DMS153 treated with DMSO at 0.1 percent for 48 hours (cell line): ENCODE results near the gene TGFBR3L.
A peak's percentile ranks its signal among the peaks of the same experiment; 100 is the strongest.

ENCODE experiments used
- DNase-seq: peaks from one replicate; lab custom pipeline; 2025; ENCODE audit not compliant: unreplicated experiment; lab: John Stamatoyannopoulos, UW

Gene TGFBR3L

DNA sequence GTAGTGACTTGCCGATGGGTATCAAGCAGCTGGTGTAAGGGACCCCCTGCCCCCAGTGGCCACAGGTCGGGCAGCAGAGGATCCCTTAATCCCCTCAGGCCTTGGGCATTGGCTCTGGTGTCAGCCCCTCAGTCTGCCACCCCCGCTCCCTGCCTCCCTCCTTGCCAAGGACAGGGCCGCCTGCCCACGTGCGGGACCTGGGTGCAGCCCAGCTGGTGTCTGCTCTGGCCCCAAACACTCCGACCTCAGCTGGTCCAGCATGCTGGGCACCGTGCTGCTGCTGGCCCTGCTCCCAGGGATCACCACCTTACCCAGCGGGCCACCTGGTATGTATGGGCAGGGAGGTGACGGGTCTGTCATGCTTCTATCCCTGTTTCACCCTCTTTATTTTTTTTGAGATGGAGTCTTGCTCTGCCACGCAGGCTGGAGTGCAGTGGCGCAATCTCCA lies at the start of gene TGFBR3L:
TGFBR3L (plus strand) TSS at position 233 of the 448 bp plus-strand sequence.
- no peak for DNase-seq

DNA sequence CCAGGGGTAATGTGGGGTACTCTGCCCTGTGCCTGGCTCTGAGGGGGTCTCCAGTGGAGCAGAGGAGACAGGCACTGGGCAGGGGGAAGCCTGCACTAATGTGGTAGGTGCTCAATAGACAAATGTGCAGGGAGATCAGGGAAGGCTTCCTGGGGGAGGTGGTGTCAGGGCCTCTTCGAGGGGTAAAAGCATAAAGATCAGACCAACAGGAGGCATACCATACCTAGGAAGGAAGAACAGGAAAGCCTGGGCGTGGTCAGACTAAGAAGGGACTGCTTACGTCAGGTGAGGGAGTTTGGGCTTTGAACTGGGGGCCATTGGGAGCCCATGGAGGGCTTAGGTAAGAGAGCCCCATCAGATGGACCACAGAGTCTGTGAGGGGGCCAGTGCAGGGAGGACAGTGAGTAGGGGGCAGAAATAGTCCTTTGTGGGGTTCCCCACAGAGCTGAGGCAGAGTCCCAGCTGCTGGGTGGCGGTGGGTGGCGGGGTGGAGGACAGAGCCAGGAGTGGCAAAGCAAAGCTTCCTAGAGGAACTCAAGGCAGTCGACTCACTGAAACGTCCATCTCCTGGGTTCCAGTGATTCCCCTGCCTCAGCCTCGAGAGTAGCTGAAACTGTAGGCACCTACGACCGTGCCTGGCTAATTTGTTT lies 49.2 kb upstream of the TGFBR3L start:
- DNase-seq, result no peak

DNA sequence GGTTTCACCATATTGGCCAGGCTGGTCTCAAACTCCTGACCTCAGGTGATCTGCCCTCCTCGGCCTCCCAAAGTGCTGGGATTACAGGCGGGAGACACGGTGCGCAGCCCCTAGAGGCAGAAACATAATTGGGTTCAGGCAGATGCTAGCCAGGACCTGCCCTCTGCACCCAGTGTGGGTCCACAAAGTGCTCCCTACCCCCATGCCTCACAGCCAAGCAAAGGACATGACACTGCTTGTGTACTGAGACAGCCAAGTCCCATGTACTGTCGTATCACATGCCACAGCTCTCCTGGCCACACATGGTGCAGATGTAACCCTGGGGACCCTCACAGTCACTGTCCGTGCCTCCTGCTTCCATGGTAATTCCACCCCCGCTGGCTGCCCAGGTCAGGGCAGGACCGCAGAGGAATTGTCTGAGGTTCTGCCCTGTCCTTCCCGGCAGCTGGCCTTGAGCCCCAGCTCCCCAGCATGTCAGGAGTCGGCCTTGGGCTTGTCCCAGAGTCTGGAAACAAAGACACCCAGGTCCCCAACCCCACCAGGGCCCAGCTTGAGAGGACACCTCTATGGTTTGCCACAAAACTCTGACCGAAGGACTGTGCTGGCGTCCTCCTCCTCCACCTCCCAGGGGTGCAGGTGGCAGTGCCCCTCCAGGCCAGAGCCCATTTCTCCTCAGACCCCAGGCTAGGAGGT lies 48.1 kb upstream of the TGFBR3L start:
- no peak for DNase-seq

DNA sequence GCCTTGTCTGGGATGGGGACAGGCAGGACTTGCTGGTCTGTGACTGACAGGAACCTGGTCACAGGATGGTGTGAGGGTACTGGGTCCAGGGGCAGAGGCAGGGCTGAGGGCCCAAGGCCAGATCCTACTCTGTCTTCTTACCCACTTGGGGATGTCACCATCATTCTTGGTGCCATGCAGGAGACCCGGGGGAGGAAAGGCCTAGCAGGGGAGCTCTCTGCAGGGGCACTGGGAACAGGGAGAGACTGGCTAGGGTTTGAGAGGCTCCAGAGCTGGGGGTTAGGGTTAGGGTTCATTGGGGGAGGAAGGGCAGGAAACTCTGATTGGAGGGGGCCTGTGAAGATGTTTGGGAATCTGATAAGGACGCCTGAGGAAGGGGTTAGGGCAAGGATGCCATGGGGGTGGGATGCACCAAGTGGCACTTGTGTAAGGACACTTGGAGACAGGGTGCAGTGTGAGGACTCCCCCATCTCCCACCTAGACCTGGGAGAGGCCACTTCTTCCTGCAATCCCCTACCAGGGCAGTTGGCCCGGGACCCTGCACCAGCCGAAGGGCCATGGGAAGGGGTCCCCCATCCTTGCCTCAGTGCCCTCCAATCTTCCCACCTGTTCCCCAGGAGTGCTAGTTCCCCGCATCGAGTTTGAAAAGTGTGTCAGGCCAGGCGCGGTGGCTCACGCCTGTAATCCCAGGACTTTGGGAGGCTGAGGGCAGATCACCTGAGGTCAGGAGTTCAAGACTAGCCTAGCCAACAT lies 47.4 kb upstream of the TGFBR3L start:
- no peak for DNase-seq

DNA sequence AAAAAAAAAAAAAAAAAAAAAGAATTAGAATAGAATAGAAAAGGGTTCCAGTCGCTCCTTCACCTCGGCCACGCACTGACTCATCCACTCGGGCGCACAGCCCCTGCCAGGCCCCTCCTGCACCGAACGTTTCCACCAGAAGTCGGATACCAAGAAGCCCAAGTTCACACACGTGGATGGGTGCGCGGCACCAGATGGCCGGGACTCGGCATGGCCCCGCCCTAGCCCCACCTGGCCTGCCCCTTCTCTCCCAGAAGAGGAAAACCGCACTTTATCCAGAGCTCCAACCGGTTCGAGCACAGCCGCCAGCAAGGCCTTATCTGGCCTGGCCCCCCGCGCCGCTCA lies 46.3 kb upstream of the TGFBR3L start:
- DNase-seq, result no peak

DNA sequence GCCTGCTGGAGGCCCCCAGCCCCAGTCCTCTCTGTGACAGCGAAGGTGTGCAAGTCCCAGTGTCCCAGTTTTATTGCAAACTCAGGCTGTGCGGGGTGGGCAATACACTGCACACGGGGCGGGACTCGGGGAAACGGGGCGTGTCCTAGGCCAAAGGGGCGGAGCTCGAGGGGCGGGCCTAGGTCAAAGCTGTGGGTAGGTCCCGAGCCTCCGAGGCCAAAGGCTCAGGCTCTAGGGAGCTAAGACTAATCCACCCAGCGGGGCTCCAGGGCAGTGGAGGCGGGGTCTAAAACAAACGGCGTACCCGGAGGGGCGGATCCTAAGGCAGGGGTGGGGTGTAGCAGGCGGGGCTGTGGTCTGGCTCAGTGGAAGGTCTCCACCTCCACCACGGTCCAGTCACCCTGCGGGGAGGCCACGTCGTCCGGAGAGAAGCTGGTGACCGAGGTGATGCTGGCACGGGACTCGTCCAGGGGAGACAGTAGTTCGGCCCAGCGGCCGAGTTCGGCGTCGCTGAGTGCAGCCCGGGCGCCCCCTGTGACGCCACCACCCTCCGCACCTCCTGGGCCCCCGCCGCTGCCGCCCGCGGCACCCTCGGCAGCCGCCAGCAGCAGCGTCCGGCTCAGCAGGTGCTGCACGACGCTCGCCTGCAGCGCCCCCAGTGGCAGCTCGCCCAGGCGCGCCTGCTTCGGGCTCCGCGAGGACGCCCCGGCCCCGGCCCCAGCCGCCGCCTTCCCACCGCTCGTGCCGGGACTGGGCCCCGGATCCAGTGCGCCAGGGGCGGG lies 45.8 kb upstream of the TGFBR3L start:
- no peak for DNase-seq

DNA sequence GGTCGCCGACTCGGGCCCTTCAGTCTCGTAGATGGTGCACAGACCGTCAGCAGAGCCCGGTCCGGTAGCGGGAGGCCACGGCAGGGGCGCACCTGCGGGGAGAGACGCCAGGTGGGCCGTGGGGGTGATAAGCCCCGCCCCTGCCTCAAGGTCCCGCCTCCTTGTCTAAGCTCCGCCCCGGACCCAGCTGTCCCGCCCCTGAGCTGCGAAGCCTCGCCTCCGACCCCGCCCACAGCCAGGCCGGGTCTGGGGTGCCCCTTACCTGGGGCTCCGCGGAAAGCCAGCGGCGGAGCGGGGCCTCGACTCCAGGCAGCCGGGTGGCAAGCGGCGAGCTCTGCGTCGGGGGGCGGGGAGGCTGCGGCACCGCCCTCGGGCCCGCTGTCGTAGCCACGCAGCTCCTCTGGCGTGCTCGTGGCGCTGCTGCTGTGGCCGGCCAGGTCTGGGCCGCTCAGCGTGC lies 45.1 kb upstream of the TGFBR3L start:
- DNase-seq, result no peak

DNA sequence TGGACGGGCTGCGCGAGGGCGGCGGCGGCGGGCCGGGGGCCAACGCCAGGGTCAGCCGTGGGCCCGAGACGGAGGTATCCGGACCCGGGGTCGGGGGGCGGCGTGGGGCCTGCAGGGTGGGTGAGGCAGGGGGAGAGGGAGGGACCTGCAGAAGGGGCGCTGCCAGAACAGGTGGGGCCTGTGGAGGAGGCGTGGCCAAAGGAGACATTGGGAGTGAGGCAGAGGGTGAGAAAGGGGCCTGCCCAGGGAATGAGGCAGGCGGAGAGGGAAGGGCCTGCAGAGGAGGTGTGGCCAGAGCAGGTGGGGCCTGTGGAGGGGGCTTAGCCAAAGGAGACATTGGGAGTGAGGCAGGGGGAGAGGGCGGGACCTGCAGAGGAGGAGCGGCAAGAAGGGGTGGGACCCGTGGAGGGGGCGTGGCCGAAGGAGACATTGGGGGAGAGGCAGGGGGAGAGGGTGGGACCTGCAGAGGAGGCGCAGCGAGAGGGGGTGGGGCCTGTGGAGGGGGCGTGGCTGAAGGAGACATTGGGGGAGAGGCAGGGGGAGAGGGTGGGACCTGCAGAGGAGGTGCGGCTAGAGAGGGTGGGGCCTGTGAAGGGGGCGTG lies 44.6 kb upstream of the TGFBR3L start:
- no peak for DNase-seq

DNA sequence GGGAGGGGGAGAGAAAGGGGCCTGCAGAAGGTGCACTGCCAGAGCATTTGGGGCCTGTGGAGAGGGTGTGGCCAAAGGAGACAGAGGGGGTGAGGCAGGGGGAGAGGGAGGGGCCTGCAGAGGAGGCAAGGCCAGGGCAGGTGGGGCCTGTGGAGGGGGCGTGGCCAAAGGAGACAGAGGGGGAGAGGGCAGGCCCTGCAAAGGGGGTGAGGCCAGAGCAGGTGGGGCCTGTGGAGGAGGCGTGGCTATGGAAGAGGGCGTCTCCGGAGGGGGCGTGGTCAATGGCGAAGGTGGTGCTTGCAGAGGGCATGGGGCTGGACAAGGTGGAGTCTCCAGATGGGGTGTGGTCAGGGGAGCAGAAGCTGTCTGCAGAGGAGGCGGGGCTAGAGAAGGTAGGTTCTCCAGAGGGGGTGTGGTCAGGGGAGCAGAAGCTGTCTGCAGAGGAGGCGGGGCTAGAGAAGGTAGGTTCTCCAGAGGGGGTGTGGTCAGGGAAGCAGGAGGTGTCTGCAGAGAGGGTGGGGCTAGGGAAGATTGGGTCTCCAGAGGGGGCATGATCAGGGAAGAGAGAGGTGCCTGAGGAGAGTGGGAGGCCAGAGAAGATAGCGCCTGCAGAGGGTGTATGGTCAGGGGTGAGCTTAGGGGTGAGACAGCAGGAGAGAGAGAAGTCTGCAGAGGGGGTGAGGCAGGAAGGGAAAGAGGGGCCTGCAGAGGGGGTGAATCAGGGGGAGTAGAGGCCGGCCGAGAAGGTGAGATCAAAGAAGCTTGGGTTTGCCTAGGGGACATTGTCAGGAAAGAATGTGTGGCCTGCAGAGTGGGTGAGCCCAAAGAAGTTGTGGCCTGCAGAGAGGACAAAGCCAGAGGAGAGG lies 43.8 kb upstream of the TGFBR3L start:
- DNase-seq, result no peak

DNA sequence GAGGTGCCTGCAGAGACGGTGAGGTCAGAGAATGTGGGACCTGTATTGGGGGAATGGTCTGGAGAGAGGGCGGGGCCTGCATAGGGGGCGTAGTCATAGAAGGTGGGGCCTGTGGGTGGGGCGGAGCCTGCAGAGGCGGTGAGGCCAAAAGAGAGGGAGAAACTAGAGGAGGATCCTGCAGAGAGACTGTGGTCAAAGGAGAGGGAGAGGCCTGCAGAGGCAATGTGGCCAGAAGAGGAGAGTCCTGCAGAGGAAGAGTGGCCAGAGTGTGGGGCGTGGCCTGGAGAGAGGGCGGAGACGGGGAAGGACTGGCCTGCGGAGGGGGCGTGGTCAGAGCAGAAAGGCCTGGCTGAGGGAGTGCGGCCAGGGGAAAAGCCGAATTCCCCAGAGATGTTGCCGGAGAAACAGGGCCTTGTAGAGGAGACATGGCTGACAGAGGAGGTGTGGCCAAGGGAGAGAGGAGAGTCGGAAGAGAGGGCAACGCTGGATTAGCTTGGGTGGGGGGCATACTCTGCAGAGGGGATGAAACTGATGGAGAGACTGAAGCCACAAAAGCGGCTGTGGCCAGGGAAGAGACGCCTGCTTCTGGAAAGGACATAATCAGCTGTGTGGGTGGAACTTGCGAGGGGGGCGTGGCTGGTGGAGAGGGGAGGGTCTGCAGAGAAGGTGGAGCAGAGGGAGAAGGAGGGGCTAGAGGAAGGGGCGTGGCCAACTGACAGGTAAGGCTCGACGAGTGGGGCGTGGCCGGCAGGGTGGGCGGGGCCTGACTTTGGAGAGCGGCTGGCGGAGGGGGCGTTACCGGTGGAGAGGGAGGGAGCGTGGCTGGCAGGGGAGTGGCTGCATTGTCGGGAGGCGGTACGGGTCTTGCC lies 43.0 kb upstream of the TGFBR3L start:
- peak; percentile 95 for DNase-seq

DNA sequence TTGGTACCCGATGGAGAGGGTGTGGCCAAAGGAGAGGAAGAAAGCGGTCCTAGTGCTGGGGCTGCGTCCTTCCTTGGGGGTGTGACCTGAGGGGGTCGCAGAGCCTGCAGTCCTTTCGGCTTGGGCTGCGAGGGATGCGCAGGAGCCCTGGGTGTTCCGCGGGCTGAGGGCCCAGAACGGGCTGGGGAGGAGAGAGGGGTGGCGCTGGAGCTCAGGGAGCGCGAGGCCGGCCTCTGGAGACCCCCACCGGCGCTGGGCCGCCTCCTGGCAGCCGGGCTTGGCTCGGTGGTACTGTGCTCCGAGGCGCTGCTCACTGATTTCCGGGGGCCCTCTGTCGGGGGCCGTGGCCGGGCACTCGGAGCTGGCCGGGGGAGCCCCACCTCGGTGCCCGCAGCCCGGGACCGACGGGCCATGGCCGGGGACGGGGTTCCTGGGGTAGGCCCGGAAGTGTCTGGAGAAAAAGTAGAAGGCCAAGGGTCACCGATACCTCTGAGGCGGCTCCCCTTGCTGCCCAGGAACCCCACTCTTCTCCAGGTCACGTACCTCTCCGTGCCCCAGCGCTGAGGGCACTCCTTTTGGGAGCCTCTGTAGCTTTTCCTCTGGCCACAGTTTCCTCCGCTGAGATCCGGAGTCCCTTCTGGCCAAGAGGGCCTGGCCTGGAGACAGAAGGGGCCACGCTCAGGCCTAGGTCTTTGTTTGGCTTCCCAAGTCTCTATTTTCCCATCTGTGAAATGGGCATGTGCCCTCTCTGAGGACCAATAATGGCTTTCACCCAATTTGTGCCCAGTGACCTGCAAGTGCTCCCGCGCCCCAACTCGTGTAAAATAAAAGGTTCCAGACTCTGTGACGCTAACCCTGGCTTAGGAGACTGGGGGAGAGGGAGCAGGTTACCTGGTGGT lies 42.1 kb upstream of the TGFBR3L start:
- no peak for DNase-seq

DNA sequence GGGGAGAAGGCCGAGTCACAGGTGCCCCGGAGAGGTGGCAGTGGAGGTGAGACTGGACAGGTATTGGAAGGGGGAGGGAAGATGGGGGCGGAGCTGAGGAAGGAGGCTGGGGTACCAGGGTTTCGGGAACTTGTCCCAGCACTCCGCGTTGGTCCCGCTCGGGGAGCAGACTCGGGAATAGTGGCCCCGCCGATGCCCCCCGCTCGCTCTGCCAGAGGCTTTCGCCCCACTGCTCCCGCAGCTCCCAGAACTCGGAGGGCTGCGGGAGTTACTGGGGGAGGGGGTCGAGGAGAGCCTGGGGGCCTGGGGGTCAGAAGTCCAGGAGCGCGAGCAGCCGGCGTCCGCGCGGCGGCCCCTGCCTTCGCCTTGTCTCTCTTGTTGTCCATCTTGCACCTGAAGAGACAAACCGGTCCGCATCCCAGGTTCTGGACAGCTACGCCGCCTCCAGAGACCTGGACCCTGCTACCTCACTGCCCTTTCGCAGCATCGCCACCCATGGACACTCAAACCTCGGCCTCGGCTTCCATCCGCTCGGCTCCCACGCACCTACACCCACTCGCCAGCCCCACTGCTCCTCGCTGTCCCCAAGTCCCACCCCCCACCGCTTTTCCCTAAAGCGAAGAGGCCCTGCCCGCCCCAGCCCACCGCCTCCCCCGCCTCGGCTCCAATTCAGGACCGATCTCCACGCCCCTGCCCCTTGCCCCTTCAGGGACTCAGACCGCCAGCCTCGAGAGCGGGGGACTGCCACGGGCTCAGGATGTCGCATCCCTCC lies 41.1 kb upstream of the TGFBR3L start:
- no peak for DNase-seq

DNA sequence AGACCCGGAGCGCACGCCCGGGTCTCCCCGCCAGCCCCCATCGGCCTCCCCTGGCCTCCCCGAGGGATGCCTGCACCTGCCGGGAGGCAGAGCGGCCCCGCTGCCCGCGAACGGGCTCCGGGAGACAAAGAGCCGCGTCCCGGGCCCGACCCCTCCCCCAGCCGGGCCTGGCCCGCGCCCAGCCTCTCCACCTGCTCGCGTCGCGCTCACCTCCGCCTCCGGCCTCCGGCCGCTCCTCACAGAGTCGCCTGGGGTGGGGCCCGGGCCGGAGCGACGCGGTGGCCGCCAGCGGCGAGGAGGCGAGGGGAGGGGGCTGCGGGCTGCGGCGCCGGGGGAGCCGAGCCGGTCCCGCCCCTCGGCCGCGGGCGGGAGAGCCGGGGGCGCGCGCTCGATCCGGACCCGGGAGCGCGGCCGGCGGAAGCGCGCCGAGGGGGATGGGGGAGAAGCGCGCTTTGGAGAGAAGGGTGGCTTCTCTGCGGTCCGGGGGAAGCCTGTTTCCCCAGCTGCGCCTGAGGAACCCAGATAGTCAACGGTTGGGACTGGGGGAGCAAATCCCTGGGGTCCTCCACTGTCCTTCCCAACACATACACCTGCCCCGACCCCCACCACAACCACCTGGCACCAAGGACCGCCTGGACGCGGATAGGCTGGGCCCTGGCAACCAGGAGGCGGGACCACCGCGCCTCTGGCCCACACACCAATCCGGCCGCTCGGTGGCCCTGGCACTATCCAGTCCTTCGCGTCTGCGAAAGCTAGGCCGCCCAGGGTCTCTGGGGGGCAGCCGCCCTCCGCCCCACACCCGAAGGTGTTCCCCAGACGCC lies 40.3 kb upstream of the TGFBR3L start, which contains the start of gene PRR36:
PRR36 (minus strand) TSS at position 315 of the 821 bp plus-strand sequence. CDS start 701 bp downstream, outside the sequence.
- peak; percentile 79 for DNase-seq

DNA sequence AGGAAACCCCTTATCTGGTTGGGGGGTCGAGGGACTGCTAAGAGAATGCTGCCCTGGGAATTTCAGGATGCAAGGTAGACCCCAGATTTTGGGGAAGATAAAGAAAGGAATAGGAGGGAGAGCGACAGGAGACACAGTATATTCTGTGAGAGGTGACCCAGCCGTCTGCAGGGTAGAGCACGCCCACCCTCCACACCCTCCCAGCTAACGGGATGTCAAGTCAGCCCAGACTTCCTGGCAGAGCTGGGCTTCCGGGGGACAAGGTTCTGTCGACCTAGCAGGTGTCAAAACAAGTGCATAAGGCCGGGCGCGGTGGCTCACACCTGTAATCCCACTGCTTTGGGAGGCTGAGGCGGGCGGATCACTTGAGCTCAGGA lies 39.7 kb upstream of the TGFBR3L start:
- DNase-seq, result no peak

DNA sequence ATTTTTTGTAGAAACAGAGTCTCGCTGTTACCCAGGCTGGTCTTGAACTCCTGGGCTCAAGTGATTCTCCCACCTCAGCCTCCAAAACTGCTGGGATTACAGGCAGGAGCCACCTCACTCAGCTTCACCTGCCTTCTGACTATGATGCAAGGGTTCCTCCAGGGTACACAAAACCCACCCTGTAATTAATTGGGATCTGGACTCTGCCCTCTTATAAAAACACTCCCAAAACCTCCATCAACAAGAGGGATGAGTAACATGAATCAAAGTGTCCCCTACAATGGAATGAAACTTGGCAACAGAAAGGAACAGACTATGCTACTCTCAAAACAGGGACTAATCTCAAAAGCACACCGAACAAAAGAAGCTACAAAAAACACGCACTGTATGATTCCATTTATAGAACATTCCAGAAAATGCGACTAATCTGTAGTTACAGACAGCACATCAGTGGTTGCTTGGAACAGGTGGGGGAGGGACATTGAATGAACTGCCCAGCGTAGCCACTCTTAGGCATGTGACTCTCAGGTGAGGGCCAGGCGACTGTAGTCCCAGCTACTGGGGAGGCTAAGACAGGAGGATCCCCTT lies 37.3 kb upstream of the TGFBR3L start:
- no peak for DNase-seq
